ENCODE results near the gene HDHD5. TPM values are rescaled to one million over a fixed set of nuclear protein-coding genes. Genes with fewer than 3 reads are reported as not detected.

Gene HDHD5
- polyA plus RNA-seq, 1 donor from 2014 or later: 91.3 TPM

- Histone ChIP-seq H3K79me2 (replicated peaks; ENCODE audit: insufficient read depth, low read length) (no peaks in the 10 kb centered on the region), H3K4me3 (ENCODE audit: low read length) (no peak overlapping the region), H3K9ac (ENCODE audit: low read length) (no peak overlapping the region), H3K27me3 (ENCODE audit: insufficient read depth, low read depth, low read length) (no peaks in the 10 kb centered on the region), H4K20me1 (ENCODE audit: insufficient read depth) (no peaks in the 10 kb centered on the region), H3K36me3 (ENCODE audit: insufficient read depth, low read length) (no peaks in the 10 kb centered on the region), H2AFZ (ENCODE audit: low read depth, low read length) (no peak overlapping the region), H3K9me3 (ENCODE audit: low read length) (no peaks in the 10 kb centered on the region), H3K4me2 (ENCODE audit: low read length) (no peak overlapping the region), H3F3A (ENCODE audit: insufficient read depth, low read length, poor library complexity, severe bottlenecking) (no peaks in the 10 kb centered on the region), H3K9me2 (ENCODE audit: insufficient read depth, low read length) (no peaks in the 10 kb centered on the region), H3K27ac (ENCODE audit: low read length) (no peak overlapping the region)
- TF ChIP-seq CTCF (IDR thresholded peaks at IDR 0.05; ENCODE audit: poor library complexity, severe bottlenecking) (no peak), REST (IDR thresholded peaks at IDR 0.05; ENCODE audit: borderline replicate concordance) (no peak), TAF1 (IDR thresholded peaks at IDR 0.05; ENCODE audit: low read depth) (no peak), EZH2 (IDR thresholded peaks at IDR 0.05; ENCODE audit: borderline replicate concordance, insufficient read depth, low read length, poor library complexity, severe bottlenecking) (no peak), SMC3 (conservative IDR thresholded peaks at IDR 0.05; ENCODE audit: poor library complexity) (no peak)
Observed at GRCh38 chr22:17097701-17098100, 61.4 kb downstream of the HDHD5 start.

GRCh38 chr22:17097062-17097461 is 62.0 kb downstream of the HDHD5 start:
- no peak for TF ChIP-seq EZH2 (IDR thresholded peaks at IDR 0.05; ENCODE audit: borderline replicate concordance, insufficient read depth, low read length, poor library complexity, severe bottlenecking)
- TF ChIP-seq POLR2AphosphoS5 (IDR thresholded peaks at IDR 0.05): peak; percentile 56
- peak; percentile 22 for TF ChIP-seq EP300 (conservative IDR thresholded peaks at IDR 0.05; ENCODE audit: poor library complexity, severe bottlenecking)
- TF ChIP-seq RAD21 (conservative IDR thresholded peaks at IDR 0.05): no peak
- TF ChIP-seq SMC3 (conservative IDR thresholded peaks at IDR 0.05; ENCODE audit: poor library complexity): no peak
- peak overlapping the region; percentile 16 for H3K4me3 ChIP-seq (ENCODE audit: low read length)
- no peak overlapping the region for H3K9ac ChIP-seq (ENCODE audit: low read length)
- H3K9me2 ChIP-seq (ENCODE audit: insufficient read depth, low read length): no peaks in the 10 kb centered on the region
- H3K27me3 ChIP-seq (ENCODE audit: insufficient read depth, low read depth, low read length): no peaks in the 10 kb centered on the region
- H3K36me3 ChIP-seq (ENCODE audit: insufficient read depth, low read length): no peaks in the 10 kb centered on the region
- H4K20me1 ChIP-seq (ENCODE audit: insufficient read depth): no peaks in the 10 kb centered on the region
- H2AFZ ChIP-seq (ENCODE audit: low read depth, low read length): no peak overlapping the region
- no peaks in the 10 kb centered on the region for H3F3A ChIP-seq (ENCODE audit: insufficient read depth, low read length, poor library complexity, severe bottlenecking)
- H3K79me2 ChIP-seq (replicated peaks; ENCODE audit: insufficient read depth, low read length): no peaks in the 10 kb centered on the region
- no peak overlapping the region for H3K27ac ChIP-seq (ENCODE audit: low read length)
- no peaks in the 10 kb centered on the region for H3K9me3 ChIP-seq (ENCODE audit: low read length)
- H3K4me2 ChIP-seq (ENCODE audit: low read length): no peak overlapping the region

- H3K9ac ChIP-seq (ENCODE audit: low read length): no peak overlapping the region
- no peaks in the 10 kb centered on the region for H3K36me3 ChIP-seq (ENCODE audit: insufficient read depth, low read length)
- H3K9me3 ChIP-seq (ENCODE audit: low read length): no peaks in the 10 kb centered on the region
- H3K27me3 ChIP-seq (ENCODE audit: insufficient read depth, low read depth, low read length): no peaks in the 10 kb centered on the region
- H4K20me1 ChIP-seq (ENCODE audit: insufficient read depth): no peaks in the 10 kb centered on the region
- H3K79me2 ChIP-seq (replicated peaks; ENCODE audit: insufficient read depth, low read length): no peaks in the 10 kb centered on the region
- H3K4me3 ChIP-seq (ENCODE audit: low read length): no peak overlapping the region
- TF ChIP-seq REST (IDR thresholded peaks at IDR 0.05; ENCODE audit: borderline replicate concordance) (no peak), EP300 (conservative IDR thresholded peaks at IDR 0.05; ENCODE audit: poor library complexity, severe bottlenecking) (no peak), CTCF (IDR thresholded peaks at IDR 0.05; ENCODE audit: poor library complexity, severe bottlenecking) (no peak), TAF1 (IDR thresholded peaks at IDR 0.05; ENCODE audit: low read depth) (no peak), MXI1 (conservative IDR thresholded peaks at IDR 0.05; ENCODE audit: poor library complexity, severe bottlenecking) (no peak), RAD21 (conservative IDR thresholded peaks at IDR 0.05) (no peak), SMC3 (conservative IDR thresholded peaks at IDR 0.05; ENCODE audit: poor library complexity) (no peak), POLR2AphosphoS5 (IDR thresholded peaks at IDR 0.05) (no peak), EZH2 (IDR thresholded peaks at IDR 0.05; ENCODE audit: borderline replicate concordance, insufficient read depth, low read length, poor library complexity, severe bottlenecking) (no peak)
- no peaks in the 10 kb centered on the region for H3K9me2 ChIP-seq (ENCODE audit: insufficient read depth, low read length)
- no peaks in the 10 kb centered on the region for H3F3A ChIP-seq (ENCODE audit: insufficient read depth, low read length, poor library complexity, severe bottlenecking)
- no peak overlapping the region for H3K4me2 ChIP-seq (ENCODE audit: low read length)
- no peak overlapping the region for H2AFZ ChIP-seq (ENCODE audit: low read depth, low read length)
- no peak overlapping the region for H3K27ac ChIP-seq (ENCODE audit: low read length)
Observed at GRCh38 chr22:17096071-17096470, 63.0 kb downstream of the HDHD5 start.

All from neural cell (in vitro differentiated cells).